GM11168 (cell line): ENCODE measurements around the gene GMDS.

Source experiments
- in situ Hi-C: fragments of 300-500 bp; cut with MboI; formaldehyde crosslinking; loops from one replicate; pipeline ENCODE4 v1.12.0; 2022; ENCODE audit warnings: low sequenced_read_pairs; ENCODE audit not compliant: unreplicated experiment

GMDS gene

GRCh38 chr6:1800845-1801244 is 444.6 kb downstream of the GMDS start:
- in situ Hi-C loops: no loop called here

GRCh38 chr6:1798965-1799325 is 446.5 kb downstream of the GMDS start:
- in situ Hi-C loops: no loop called here

- in situ Hi-C loops: no loop called here
Observed at GRCh38 chr6:1798303-1798964, 447.0 kb downstream of the GMDS start.

- in situ Hi-C loops: no loop called here
Observed at GRCh38 chr6:1797801-1798200, 447.6 kb downstream of the GMDS start.

- in situ Hi-C loops: no loop called here
Observed at GRCh38 chr6:1796706-1797529, 448.5 kb downstream of the GMDS start.

- in situ Hi-C loops: no loop called here
Observed at GRCh38 chr6:1795910-1796309, 449.5 kb downstream of the GMDS start.

GRCh38 chr6:1792989-1793388 is 452.4 kb downstream of the GMDS start:
- in situ Hi-C loops: no loop called here

GRCh38 chr6:1790684-1791083 is 454.7 kb downstream of the GMDS start:
- in situ Hi-C loops: no loop called here

- in situ Hi-C loops: no loop called here
Observed at GRCh38 chr6:1789092-1789491, 456.3 kb downstream of the GMDS start.

- in situ Hi-C loops: no loop called here
Observed at GRCh38 chr6:1787894-1788293, 457.5 kb downstream of the GMDS start.

- in situ Hi-C loops: no loop called here
Observed at GRCh38 chr6:1786455-1787453, 458.7 kb downstream of the GMDS start.

- in situ Hi-C loops: no loop called here
Observed at GRCh38 chr6:1784422-1784884, 461.0 kb downstream of the GMDS start.

- in situ Hi-C loops: no loop called here
Observed at GRCh38 chr6:1781817-1782184, 463.6 kb downstream of the GMDS start.

- in situ Hi-C loops: no loop called here
Observed at GRCh38 chr6:1781152-1781816, 464.1 kb downstream of the GMDS start.

- in situ Hi-C loops: no loop called here
Observed at GRCh38 chr6:1780251-1780867, 465.0 kb downstream of the GMDS start.

GRCh38 chr6:1778686-1779235 is 466.6 kb downstream of the GMDS start:
- in situ Hi-C loops: no loop called here

- in situ Hi-C loops: no loop called here
Observed at GRCh38 chr6:1777921-1778685, 467.3 kb downstream of the GMDS start.

- in situ Hi-C loops: no loop called here
Observed at GRCh38 chr6:1775441-1775840, 470.0 kb downstream of the GMDS start.
